Neuron (in vitro differentiated cells): Measurements from ENCODE around the gene PDXP.

Experiments used
- H2AFZ ChIP-seq: one replicate; pipeline ENCODE4 v1.6.1; 2013; ENCODE audit warnings: low read depth, mild to moderate bottlenecking, inconsistent platforms, low read length, moderate library complexity
- H3K27me3 ChIP-seq: one replicate; pipeline ENCODE4 v1.6.1; 2013; ENCODE audit warnings: low read length; ENCODE audit not compliant: insufficient read depth
- H3K36me3 ChIP-seq: one replicate; pipeline ENCODE4 v1.6.1; 2013; ENCODE audit warnings: low read length; ENCODE audit not compliant: insufficient read depth
- H3K4me1 ChIP-seq: one replicate; pipeline ENCODE4 v1.6.1; 2013; ENCODE audit warnings: low read length; ENCODE audit not compliant: insufficient read depth
- H3K4me3 ChIP-seq: 2 replicates; pipeline ENCODE4 v1.5.1; 2013; ENCODE audit warnings: mild to moderate bottlenecking, low read length, moderate library complexity
- H3K9me3 ChIP-seq: one replicate; pipeline ENCODE4 v1.6.1; 2013; ENCODE audit warnings: low read length

The PDXP gene

DNA sequence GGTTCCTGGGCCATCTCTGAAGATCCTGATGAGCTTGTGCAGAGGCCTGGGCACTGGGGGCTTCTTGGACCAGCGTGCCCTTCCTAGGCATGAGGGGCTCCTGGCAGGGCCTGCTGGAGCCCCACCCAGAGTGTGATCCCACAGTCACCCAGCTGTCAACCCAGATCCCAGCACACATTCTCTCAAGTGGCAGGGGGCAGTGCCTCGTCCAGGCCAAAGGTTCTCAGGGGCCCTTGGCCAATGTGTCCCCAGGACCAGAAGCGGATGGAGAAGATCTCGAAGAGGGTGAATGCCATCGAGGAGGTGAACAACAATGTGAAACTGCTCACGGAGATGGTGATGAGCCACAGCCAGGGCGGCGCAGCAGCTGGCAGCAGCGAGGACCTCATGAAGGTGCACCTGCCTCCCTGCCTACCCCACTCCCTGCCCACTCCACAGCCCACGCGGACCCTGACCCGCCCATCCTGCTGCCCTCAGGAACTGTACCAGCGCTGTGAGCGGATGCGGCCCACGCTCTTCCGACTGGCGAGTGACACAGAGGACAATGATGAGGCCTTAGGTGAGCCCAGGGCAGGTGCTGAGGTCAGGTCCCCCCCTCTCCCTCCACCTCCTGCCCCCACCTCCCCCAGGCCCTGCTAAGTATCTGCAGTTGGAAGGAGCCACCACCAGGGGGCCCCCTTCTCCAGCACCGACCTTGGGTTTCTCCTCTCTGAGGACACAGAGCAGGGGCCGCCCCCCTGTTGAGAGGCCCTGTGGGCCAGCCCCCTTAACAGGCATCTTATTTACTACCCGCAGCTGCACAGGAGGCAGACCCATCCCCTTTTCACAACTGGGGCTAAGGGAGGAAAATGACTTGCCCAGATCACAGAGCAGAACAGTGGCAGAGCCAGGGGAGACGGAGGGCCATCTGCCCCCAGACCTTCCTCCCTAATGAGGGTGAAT lies 35.2 kb upstream of the PDXP start:
- peaks cover 52% of the 10 kb centered on the region for H3K36me3 ChIP-seq
- H2AFZ ChIP-seq, result no peak overlapping the region
- no peak overlapping the region for H3K4me3 ChIP-seq
- H3K27me3 ChIP-seq, result no peaks in the 10 kb centered on the region
- no peaks in the 10 kb centered on the region for H3K9me3 ChIP-seq
- peaks cover 5% of the 10 kb centered on the region for H3K4me1 ChIP-seq

DNA sequence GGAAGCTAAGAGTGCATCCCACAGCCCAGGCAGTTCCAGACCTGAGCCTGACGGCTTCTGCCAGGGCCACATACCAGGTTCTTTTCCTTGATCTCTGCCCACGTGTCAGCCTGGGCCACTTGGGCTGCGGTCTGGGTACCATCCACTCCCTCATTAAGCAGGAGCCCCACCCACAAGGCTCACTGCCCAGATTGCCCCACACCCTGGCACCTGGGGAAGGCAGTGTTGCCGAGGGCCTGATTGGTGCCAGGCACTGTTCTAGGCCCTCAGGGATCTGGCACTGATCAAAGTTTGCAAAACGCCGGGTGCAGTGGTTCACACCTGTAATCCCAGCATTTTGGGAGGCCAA lies 34.5 kb upstream of the PDXP start:
- H3K4me3 ChIP-seq, result no peak overlapping the region
- H3K4me1 ChIP-seq, result peaks cover 5% of the 10 kb centered on the region
- H3K9me3 ChIP-seq, result no peaks in the 10 kb centered on the region
- no peaks in the 10 kb centered on the region for H3K27me3 ChIP-seq
- H3K36me3 ChIP-seq, result peaks cover 54% of the 10 kb centered on the region
- no peak overlapping the region for H2AFZ ChIP-seq

DNA sequence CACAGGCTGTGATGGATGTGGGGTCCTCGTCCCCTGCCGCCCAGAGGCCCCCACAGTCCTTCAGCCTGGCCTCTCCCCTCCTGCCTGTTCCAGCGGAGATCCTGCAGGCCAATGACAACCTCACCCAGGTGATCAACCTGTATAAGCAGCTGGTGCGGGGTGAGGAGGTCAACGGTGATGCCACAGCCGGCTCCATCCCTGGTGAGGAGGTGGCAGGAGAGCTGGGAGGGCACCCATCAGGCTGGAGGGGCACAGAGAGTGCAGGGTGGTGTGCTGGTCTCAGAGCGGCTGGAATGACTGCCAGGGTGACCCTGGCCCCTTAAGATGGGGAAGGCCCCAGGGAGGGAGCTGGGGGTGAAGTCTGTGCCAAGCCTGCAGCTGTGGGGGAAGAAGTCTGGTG lies 33.6 kb upstream of the PDXP start:
- Histone ChIP-seq H3K4me3 (no peak overlapping the region), H3K36me3 (peaks cover 55% of the 10 kb centered on the region), H2AFZ (no peak overlapping the region), H3K27me3 (no peaks in the 10 kb centered on the region), H3K4me1 (peaks cover 5% of the 10 kb centered on the region), H3K9me3 (no peaks in the 10 kb centered on the region)

DNA sequence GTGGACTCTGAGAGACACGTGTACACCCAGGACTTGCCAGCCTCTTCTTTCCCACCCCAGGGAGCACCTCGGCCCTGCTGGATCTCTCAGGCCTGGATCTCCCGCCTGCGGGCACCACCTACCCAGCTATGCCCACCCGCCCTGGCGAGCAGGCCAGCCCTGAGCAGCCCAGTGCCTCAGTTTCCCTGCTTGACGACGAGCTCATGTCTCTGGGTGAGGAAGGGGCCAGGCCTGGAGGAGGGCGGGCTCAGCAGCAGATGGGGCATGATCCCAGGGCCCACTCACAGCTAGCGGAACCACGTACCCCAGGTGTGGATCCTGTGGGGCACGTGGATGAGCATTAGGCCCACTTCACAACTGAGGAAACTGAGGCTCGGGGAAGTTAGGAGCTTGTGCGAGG lies 32.8 kb upstream of the PDXP start:
- Histone ChIP-seq H3K27me3 (no peaks in the 10 kb centered on the region), H2AFZ (no peak overlapping the region), H3K4me1 (peaks cover 5% of the 10 kb centered on the region), H3K9me3 (no peaks in the 10 kb centered on the region), H3K4me3 (no peak overlapping the region), H3K36me3 (peaks cover 51% of the 10 kb centered on the region)

DNA sequence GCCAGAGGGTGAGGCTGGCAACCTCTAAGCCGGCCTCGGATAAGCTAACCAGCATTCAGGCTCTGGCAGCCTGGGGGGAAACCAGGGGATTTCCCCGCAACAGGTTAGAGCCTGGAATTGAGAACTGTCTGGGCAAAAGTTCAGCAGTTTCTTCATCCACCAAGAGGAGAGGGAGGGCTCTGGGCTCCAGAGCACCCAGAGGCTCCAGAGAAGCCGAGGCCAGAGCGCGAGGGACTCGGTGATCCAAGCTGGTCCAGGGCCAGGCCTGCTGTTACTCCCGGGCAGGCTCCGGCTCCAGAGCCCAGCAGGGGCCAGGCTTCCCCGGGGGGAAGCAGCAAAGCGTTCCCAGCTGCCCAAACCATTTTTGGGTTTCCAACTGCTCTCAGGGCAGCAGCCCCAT lies 32.4 kb upstream of the PDXP start:
- Histone ChIP-seq H3K9me3 (no peaks in the 10 kb centered on the region), H3K36me3 (peaks cover 52% of the 10 kb centered on the region), H2AFZ (no peak overlapping the region), H3K4me1 (peaks cover 5% of the 10 kb centered on the region), H3K27me3 (no peaks in the 10 kb centered on the region), H3K4me3 (no peak overlapping the region)

GRCh38 chr22:37626556-37627075 lies 31.9 kb upstream of the PDXP start:
- Histone ChIP-seq H3K4me1 (peaks cover 5% of the 10 kb centered on the region), H3K4me3 (no peak overlapping the region), H3K9me3 (no peaks in the 10 kb centered on the region), H3K27me3 (no peaks in the 10 kb centered on the region), H2AFZ (no peak overlapping the region), H3K36me3 (peaks cover 51% of the 10 kb centered on the region)

DNA sequence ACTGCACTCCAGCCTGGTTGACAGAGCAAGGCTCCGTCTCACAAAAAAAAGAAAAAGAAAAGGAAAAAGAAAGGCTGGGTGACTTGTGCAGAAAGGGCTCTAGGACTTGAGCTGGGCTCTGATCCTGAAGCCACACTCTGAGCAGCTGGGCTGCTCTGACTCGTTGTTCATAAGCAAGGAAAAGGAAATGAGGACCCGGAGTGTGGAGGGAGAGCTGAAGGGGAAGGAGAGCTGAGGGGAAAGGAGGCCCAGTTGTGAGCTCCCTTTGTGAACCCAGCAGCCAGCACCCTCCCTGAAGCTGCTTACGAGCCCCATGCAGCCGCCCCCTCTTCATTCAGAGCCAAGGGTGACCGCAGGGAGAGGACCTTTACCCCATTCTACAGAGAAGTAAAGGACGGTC lies 31.4 kb upstream of the PDXP start:
- H3K4me3 ChIP-seq, result no peak overlapping the region
- peaks cover 48% of the 10 kb centered on the region for H3K36me3 ChIP-seq
- no peaks in the 10 kb centered on the region for H3K27me3 ChIP-seq
- H3K9me3 ChIP-seq, result no peaks in the 10 kb centered on the region
- peaks cover 5% of the 10 kb centered on the region for H3K4me1 ChIP-seq
- no peak overlapping the region for H2AFZ ChIP-seq

DNA sequence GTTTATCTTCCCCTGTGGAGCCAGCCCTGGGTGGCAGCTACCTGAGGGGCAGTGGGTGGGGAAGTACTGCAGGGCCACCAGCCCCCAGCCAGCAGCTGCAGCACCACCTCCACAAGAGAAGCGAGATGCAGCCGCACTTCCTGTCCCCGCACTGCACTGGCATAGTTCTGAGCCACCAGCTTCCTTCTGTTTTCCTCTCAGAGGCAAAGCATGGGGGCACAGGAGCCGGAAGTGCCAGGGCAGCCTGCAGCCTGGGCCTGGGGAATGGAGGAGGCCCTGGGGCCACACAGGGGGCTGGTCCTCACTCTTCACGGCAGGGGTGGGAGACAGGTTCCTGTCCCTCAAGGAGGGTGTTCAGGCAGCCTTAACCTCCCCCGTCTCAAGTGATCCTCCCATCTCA lies 31.0 kb upstream of the PDXP start:
- peaks cover 6% of the 10 kb centered on the region for H3K4me1 ChIP-seq
- no peaks in the 10 kb centered on the region for H3K27me3 ChIP-seq
- H2AFZ ChIP-seq, result no peak overlapping the region
- peaks cover 49% of the 10 kb centered on the region for H3K36me3 ChIP-seq
- no peak overlapping the region for H3K4me3 ChIP-seq
- H3K9me3 ChIP-seq, result no peaks in the 10 kb centered on the region

- Histone ChIP-seq H2AFZ (no peak overlapping the region), H3K9me3 (no peaks in the 10 kb centered on the region), H3K4me1 (peaks cover 17% of the 10 kb centered on the region), H3K27me3 (no peaks in the 10 kb centered on the region), H3K36me3 (peaks cover 53% of the 10 kb centered on the region), H3K4me3 (no peak overlapping the region)
Observed at GRCh38 chr22:37628830-37629229, 29.7 kb upstream of the PDXP start.

- H3K36me3 ChIP-seq, result peaks cover 48% of the 10 kb centered on the region
- peaks cover 25% of the 10 kb centered on the region for H3K4me1 ChIP-seq
- no peak overlapping the region for H2AFZ ChIP-seq
- H3K4me3 ChIP-seq, result no peak overlapping the region
- no peaks in the 10 kb centered on the region for H3K27me3 ChIP-seq
- no peaks in the 10 kb centered on the region for H3K9me3 ChIP-seq
Observed at GRCh38 chr22:37629928-37630327, 28.6 kb upstream of the PDXP start.

DNA sequence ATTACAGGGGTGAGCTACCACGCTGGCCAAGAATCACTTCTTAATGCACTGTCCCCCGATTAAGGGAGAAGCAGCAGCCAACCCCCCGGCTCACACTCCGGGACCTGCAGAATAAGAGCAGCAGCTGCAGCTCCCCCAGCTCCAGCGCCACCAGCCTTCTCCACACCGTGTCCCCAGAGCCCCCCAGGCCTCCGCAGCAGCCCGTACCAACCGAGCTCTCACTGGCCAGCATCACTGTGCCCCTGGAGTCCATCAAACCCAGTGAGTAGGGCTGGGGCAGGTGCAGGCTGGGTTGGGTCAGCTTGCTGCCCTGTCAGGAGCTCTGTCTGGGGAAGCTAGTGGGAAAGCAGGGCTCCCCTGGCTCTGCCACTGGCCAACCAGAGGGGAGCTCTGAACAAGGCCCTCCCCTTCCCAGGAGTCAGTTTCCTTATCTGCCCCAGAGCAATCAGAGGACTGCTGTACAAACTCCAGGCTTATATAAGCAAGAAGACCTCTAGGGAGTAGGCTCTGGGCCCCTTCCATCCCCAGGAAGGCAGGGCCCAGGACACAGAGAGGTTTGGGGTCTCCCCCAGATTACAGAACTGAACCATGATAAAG lies 27.6 kb upstream of the PDXP start:
- Histone ChIP-seq H3K27me3 (no peaks in the 10 kb centered on the region), H3K9me3 (no peaks in the 10 kb centered on the region), H3K4me1 (peaks cover 25% of the 10 kb centered on the region), H3K36me3 (peaks cover 41% of the 10 kb centered on the region), H3K4me3 (no peak overlapping the region), H2AFZ (no peak overlapping the region)

DNA sequence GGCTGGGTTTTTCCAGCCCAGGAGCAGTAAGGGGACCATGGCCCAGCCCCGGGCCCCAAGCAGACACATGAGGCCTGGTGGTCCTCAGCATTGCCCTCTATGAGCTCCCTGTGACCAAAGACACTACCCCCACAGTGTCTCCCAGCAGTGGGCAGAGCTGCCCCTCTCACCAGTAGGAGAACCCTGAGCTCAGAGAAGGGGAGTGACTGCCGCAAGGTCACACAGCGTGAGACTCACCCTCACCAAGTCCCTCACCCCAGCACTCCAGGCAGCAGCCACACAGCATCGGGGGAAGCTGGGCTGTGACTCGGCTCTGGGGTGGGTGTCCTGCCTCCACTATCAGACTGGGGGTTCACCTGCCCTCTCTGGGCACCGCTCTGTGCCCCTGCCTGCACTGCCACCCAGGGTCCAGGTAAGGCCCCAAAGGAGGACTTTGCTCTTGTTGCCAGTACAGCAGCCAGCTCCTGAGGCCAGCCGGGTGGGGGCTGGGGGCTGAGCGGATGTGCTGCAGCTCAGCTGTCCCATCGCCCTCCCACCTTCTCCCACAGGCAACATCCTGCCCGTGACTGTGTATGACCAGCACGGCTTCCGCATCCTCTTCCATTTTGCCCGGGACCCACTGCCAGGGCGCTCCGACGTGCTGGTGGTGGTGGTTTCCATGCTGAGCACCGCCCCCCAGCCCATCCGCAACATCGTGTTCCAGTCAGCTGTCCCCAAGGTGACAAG lies 26.9 kb upstream of the PDXP start:
- Histone ChIP-seq H3K4me1 (peaks cover 27% of the 10 kb centered on the region), H3K36me3 (peaks cover 40% of the 10 kb centered on the region), H3K4me3 (no peak overlapping the region), H3K9me3 (no peaks in the 10 kb centered on the region), H2AFZ (no peak overlapping the region), H3K27me3 (no peaks in the 10 kb centered on the region)
